ENCODE measurements around the gene TSN.
A peak's percentile ranks its signal among the peaks of the same experiment; 100 is the strongest.
"Not testable (repeated sequence)": the region's sequence is repeated elsewhere in the genome, so short reads cannot be mapped to it uniquely, and the experiment has no call there.

The TSN gene

DNA sequence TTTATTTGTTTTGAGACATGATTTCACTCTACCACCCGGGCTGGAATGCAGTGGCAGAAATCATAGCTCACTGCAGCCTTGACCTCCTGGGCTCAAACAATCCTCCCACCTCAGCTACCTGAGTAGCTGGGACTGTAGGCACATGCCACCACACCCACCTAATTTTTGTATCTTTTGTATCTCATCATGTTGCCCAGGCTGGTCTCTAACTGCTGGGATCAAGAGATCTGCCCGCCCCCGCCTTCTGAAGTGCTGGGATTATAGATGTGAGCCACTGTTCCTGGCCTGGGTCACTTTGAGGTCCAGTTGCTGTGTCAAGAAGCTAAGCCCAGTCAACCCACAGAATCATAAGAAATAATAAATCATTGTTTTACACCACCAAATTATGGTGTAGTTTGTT is 38.4 kb downstream of the TSN start:
- no peak overlapping the region for H3K27ac ChIP-seq
- 0 out of 2 replicates have a peak, but pooled peaks cover under 1% of the 10 kb centered on the region for H3K9me3 ChIP-seq
- H3K9ac ChIP-seq = no peak overlapping the region
- no peak for TF ChIP-seq Cebpa-rat (IDR thresholded peaks at IDR 0.05)
- no peaks in the 10 kb centered on the region for H3K36me3 ChIP-seq
- no peak overlapping the region for H3K4me2 ChIP-seq
- no peaks in the 10 kb centered on the region for H4K20me1 ChIP-seq
- H3K4me3 ChIP-seq = no peak overlapping the region
- H3K27me3 ChIP-seq = no peaks in the 10 kb centered on the region
- no peaks in the 10 kb centered on the region; the same call in 1 of the 2 replicates for H3K4me1 ChIP-seq

DNA sequence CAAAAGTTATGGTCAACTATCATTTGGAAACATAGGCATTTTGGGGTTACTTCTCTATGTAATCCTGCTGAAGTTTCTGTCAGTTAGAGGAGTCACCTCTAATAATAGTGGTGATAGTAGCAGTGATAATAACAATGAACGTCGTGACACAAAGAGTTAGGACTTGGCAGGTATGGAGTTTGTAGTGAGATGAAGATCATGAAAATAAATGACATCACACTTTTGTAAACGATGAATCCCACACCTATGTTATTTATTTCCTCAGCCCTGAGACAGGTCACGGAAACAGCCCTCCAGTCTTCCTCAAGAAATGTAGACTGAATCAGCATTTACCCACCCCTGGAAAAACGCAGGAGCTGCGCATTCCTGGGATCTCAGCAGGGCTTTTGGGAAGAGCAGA is 38.8 kb downstream of the TSN start:
- no peaks in the 10 kb centered on the region for H3K36me3 ChIP-seq
- no peaks in the 10 kb centered on the region for H3K9me3 ChIP-seq
- no peak overlapping the region for H3K4me2 ChIP-seq
- no peak overlapping the region for H3K4me3 ChIP-seq
- TF ChIP-seq Cebpa-rat (IDR thresholded peaks at IDR 0.05) = no peak
- H3K27ac ChIP-seq = no peak overlapping the region
- H4K20me1 ChIP-seq = no peaks in the 10 kb centered on the region
- no peak overlapping the region for H3K9ac ChIP-seq
- no peaks in the 10 kb centered on the region; the same call in 1 of the 2 replicates for H3K4me1 ChIP-seq
- no peaks in the 10 kb centered on the region for H3K27me3 ChIP-seq

DNA sequence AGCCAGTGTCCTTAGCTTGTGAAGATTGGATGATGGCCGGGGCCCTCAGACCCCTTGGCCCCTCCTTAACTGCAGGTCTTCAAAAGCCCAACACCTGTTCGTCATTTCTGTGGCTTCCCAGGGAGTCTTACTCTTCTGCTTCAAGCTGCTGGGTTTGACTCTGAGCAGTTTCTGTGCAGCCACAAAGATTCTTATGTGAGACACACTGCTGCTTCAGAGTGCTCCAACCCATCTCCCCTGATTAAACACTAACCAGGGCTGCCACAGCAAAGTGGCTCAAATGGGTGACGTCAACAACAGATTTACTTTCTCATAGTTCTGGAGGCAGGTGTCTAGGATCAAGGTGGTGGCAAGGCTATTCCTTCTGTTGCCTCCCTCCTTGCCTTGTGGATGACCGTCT is 40.8 kb downstream of the TSN start:
- no peak for TF ChIP-seq Cebpa-rat (IDR thresholded peaks at IDR 0.05)
- Histone ChIP-seq H3K36me3 (no peaks in the 10 kb centered on the region), H3K27me3 (no peaks in the 10 kb centered on the region), H4K20me1 (no peaks in the 10 kb centered on the region), H3K4me2 (no peak overlapping the region), H3K9ac (no peak overlapping the region), H3K9me3 (peaks cover 7% of the 10 kb centered on the region; the same call in 1 of the 2 replicates), H3K4me1 (no peaks in the 10 kb centered on the region), H3K27ac (no peak overlapping the region), H3K4me3 (no peak overlapping the region)

DNA sequence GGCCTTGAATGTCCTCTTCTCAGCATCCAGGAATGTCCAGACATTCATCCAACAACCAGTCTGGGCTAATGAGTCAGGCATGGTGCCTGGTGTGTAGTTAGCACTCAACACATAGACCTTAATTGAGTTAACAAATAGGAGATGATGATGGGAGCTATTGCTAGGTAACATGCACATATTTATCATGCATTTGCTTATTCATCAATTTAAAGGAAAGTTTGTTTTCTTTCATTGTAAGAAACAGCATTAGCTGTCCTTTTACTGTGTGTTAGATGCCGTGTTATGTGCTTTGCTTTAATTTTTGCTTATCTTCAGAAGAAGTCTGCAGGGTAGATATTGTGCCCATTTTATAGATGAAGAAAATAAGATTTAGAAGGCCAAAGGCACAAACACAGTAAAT is 43.2 kb downstream of the TSN start:
- Histone ChIP-seq H3K27ac (no peak overlapping the region), H3K4me2 (no peak overlapping the region), H3K27me3 (no peaks in the 10 kb centered on the region), H3K36me3 (no peaks in the 10 kb centered on the region), H4K20me1 (no peaks in the 10 kb centered on the region), H3K9me3 (peaks cover 23% of the 10 kb centered on the region), H3K4me3 (no peak overlapping the region), H3K9ac (no peak overlapping the region), H3K4me1 (peaks cover 7% of the 10 kb centered on the region)
- no peak for TF ChIP-seq Cebpa-rat (IDR thresholded peaks at IDR 0.05)

DNA sequence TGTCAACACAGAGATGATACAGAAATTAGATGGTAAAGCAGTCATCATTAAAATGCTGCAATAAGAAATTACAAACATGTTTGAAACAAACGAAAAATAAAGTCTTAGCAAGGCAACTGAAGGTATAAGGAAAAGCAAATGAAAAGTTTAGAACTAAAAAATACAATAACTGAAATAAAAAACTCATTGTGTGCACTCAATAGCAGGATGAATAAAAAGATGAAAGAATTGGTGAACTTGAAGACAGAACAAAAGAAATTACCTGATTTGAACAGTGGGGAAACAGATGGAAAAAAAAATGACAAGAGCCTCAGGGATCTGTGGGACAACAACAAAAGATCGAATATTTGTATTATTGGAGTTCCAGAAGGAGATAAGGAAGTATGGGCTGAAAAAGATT is 46.5 kb downstream of the TSN start:
- Histone ChIP-seq H3K27ac (no peak overlapping the region), H4K20me1 (no peaks in the 10 kb centered on the region), H3K27me3 (no peaks in the 10 kb centered on the region), H3K36me3 (no peaks in the 10 kb centered on the region), H3K4me1 (peaks cover 29% of the 10 kb centered on the region), H3K9ac (no peak overlapping the region), H3K4me2 (no peak overlapping the region), H3K4me3 (no peak overlapping the region), H3K9me3 (peaks cover 23% of the 10 kb centered on the region)
- TF ChIP-seq Cebpa-rat (IDR thresholded peaks at IDR 0.05) = no peak

DNA sequence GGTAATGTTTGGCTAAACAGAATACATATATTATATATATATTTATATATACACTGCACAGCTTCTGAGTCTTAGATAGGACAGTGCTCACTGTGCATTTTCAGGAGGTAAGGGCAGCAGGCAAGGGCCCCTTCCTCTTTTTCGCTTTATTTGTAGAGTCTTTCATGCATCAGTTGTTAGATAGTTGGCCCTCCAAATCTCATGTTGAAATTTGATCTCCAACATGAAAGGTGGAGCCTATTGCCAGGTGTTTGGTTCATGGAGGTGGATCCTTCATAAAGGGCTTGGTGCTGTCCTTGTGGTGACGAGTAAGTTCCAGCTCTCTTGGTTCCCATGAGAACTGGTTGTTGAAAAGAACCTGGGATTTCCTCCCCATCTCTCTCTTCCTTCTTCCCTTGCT is 48.1 kb downstream of the TSN start:
- H3K9ac ChIP-seq = no peak overlapping the region
- H3K27ac ChIP-seq = peak overlapping the region; percentile 61
- no peak overlapping the region for H3K4me3 ChIP-seq
- no peak for TF ChIP-seq Cebpa-rat (IDR thresholded peaks at IDR 0.05)
- no peaks in the 10 kb centered on the region for H3K36me3 ChIP-seq
- peaks cover 29% of the 10 kb centered on the region for H3K4me1 ChIP-seq
- no peaks in the 10 kb centered on the region for H4K20me1 ChIP-seq
- peak overlapping the region; percentile 73 for H3K4me2 ChIP-seq
- H3K9me3 ChIP-seq = peaks cover 23% of the 10 kb centered on the region
- H3K27me3 ChIP-seq = no peaks in the 10 kb centered on the region

DNA sequence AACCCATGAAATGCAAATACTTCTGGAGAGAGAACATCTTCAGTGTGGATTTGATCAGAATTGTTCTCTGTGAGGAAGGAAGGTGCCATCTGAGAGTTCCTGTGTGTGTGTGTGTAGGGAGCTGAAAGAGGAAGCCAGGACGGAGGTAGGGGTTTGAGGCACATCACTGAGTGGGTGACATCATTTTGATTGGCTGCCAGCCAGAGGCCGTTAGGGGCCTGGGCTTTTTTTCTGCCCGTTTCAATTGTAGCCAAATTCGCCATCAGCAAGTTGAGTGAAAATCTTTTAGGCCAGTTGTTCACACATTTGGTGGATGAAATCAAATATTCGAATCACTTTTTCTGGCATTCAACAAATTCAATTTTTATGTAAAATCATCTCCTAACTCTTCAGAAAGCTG is 48.9 kb downstream of the TSN start:
- no peaks in the 10 kb centered on the region for H3K36me3 ChIP-seq
- peak overlapping the region; percentile 61 for H3K27ac ChIP-seq
- H3K9me3 ChIP-seq = peaks cover 23% of the 10 kb centered on the region
- H3K27me3 ChIP-seq = no peaks in the 10 kb centered on the region
- no peak overlapping the region for H3K9ac ChIP-seq
- H3K4me2 ChIP-seq = peak overlapping the region; percentile 73
- no peaks in the 10 kb centered on the region for H4K20me1 ChIP-seq
- peaks cover 29% of the 10 kb centered on the region for H3K4me1 ChIP-seq
- TF ChIP-seq Cebpa-rat (IDR thresholded peaks at IDR 0.05) = no peak
- no peak overlapping the region for H3K4me3 ChIP-seq

DNA sequence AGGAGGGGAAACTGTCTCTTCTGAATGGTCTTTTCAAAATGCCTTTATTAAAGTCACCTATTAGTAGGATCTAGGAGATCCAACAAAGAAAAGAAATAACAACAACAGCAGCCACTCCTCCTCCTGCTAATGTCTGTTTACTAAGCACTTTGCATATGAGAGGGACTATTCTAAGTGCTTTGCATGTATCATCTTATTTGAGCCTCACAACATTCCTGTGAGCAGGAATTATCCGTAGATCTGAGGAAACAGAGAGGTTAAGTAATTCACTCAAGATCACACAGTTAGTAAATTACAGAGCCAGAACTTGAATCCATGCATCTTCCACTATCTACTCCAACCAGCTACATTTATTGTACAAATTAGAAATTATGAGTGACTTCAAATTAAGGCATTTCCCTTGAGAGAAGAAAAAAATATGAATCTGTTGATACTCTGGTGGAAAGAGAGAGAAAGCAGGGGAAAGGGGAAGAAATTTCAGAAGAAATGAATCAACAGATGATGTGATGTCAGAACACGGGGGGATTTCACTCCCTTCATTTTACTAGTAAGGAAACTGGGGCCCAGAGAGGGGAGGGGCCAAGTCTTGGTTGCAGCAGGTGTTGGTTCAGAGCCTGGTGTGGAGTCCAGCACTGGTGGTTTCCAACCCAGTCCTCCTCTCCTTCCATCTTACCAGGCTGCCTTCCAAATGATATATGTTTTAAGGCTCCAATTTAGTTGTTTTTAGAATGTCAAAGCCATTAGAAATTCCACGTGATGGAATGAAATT is 49.7 kb downstream of the TSN start:
- peaks cover 29% of the 10 kb centered on the region for H3K4me1 ChIP-seq

DNA sequence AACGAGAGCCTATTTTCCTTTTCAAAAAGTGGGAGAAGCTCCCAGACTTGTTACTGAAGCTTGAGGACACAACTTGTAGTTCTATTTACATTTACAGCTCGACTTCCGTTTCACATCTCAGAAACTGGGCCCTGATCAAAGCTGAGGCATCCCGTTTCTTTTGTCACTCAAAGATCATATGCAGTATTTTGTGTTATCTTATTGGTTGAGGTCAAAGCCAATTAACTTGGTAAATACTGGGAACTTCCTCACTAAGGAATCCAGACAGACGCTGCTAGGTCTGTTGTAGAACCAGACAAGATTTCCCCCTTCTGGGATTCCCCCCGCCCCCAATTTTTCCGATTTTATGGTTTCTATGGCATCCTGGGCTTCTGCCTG is 50.3 kb downstream of the TSN start:
- H3K27ac ChIP-seq = no peak overlapping the region
- peaks cover 29% of the 10 kb centered on the region for H3K4me1 ChIP-seq
- no peaks in the 10 kb centered on the region for H4K20me1 ChIP-seq
- H3K27me3 ChIP-seq = no peaks in the 10 kb centered on the region
- peak overlapping the region; percentile 73; the same call in 1 of the 2 replicates for H3K4me2 ChIP-seq
- no peak overlapping the region for H3K4me3 ChIP-seq
- H3K36me3 ChIP-seq = no peaks in the 10 kb centered on the region
- TF ChIP-seq Cebpa-rat (IDR thresholded peaks at IDR 0.05) = no peak
- no peak overlapping the region for H3K9ac ChIP-seq
- H3K9me3 ChIP-seq = peaks cover 19% of the 10 kb centered on the region

More for the DNA sequence above, 49.7 kb downstream of the TSN start:
- Histone ChIP-seq H3K27me3 (no peaks in the 10 kb centered on the region), H3K9ac (no peak overlapping the region), H3K4me2 (peak overlapping the region; percentile 73), H3K9me3 (peaks cover 23% of the 10 kb centered on the region), H3K36me3 (no peaks in the 10 kb centered on the region), H3K27ac (peak overlapping the region; percentile 61), H4K20me1 (no peaks in the 10 kb centered on the region), H3K4me3 (no peak overlapping the region)
- no peak for TF ChIP-seq Cebpa-rat (IDR thresholded peaks at IDR 0.05)

DNA sequence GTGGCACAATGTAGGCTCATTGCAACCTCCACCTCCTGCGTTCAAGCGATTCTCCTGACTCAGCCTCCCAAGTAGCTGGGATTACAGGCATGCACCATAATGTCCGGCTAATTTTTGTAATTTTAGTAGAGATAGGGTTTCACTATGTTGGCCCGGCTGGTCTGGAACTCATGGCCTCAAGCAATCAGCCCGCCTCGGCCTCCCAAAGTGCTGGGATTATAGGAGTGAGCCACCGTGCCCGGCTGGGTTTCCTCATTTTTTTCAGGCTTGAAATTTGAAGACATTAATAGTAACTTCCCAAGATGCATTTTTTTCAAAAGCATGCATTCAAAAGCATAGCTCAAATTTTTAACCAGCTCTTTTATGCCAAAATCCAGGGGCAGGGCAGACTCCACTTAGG is 52.3 kb downstream of the TSN start:
- not testable (repeated sequence) for H3K4me2 ChIP-seq, H3K9ac ChIP-seq, H4K20me1 ChIP-seq, H3K9me3 ChIP-seq, H3K27ac ChIP-seq, H3K4me3 ChIP-seq, H3K36me3 ChIP-seq, H3K27me3 ChIP-seq
- peaks cover 29% of the 10 kb centered on the region for H3K4me1 ChIP-seq

DNA sequence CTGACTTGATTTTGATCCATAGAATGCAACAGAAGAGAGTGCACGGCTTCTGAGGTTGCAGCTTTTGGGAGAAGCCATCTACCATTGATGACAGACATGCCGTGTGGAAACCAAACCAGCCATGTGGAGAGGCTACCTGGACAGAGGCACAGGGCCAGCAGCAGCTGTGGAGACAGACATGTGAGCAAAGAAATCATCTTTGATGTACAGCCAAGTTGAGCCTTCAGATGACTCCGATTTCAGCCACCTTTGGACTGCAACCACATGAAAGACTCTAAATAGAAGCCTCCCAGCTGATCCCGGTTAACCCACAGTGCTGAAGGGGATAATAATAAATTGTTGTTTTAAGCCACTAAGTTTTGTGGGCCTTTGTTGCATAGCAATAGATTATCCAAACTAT is 54.2 kb downstream of the TSN start:
- H3K9me3 ChIP-seq = no peaks in the 10 kb centered on the region
- H3K27me3 ChIP-seq = no peaks in the 10 kb centered on the region
- H3K9ac ChIP-seq = no peak overlapping the region
- peaks cover 17% of the 10 kb centered on the region for H3K4me1 ChIP-seq
- no peak for TF ChIP-seq Cebpa-rat (IDR thresholded peaks at IDR 0.05)
- no peak overlapping the region for H3K27ac ChIP-seq
- H4K20me1 ChIP-seq = no peaks in the 10 kb centered on the region
- H3K4me3 ChIP-seq = no peak overlapping the region
- no peaks in the 10 kb centered on the region for H3K36me3 ChIP-seq
- no peak overlapping the region for H3K4me2 ChIP-seq
